Osteocyte (in vitro differentiated cells): ENCODE measurements around the gene AIDA. TPM values are rescaled to one million over a fixed set of nuclear protein-coding genes. Genes with fewer than 3 reads are reported as not detected.

Source experiments
- DNase-seq: peaks from one replicate; pipeline ENCODE4 v3.0.0; 2021; ENCODE audit warnings: mixed read lengths; ENCODE audit not compliant: unreplicated experiment; ENCODE audit errors: extremely low spot score
- H3K27ac Mint-ChIP-seq: one replicate; pipeline ENCODE4 v1.8.0; 2021; ENCODE audit warnings: mild to moderate bottlenecking, mixed read lengths; ENCODE audit not compliant: unreplicated experiment
- H3K27me3 Mint-ChIP-seq: one replicate; pipeline ENCODE4 v1.8.0; 2021; ENCODE audit warnings: mixed read lengths; ENCODE audit not compliant: unreplicated experiment
- H3K36me3 Mint-ChIP-seq: one replicate; pipeline ENCODE4 v1.8.0; 2021; ENCODE audit warnings: mixed read lengths; ENCODE audit not compliant: unreplicated experiment
- H3K4me1 Mint-ChIP-seq: one replicate; pipeline ENCODE4 v1.8.0; 2021; ENCODE audit warnings: mixed read lengths; ENCODE audit not compliant: unreplicated experiment
- H3K4me3 Mint-ChIP-seq: one replicate; pipeline ENCODE4 v1.8.0; 2021; ENCODE audit warnings: mild to moderate bottlenecking, moderate library complexity, mixed read lengths; ENCODE audit not compliant: unreplicated experiment
- H3K9me3 Mint-ChIP-seq: one replicate; pipeline ENCODE4 v1.8.0; 2021; ENCODE audit warnings: mixed read lengths; ENCODE audit not compliant: unreplicated experiment
- total RNA-seq: library from RNA; stranded (reverse); gene quantifications from 2 replicates; pipeline ENCODE4 v1.2.1, GENCODE V29; 2021
- TF ChIP-seq, protein P1 (sequence below): fragments of 200-600 bp; sonication (generic); IDR thresholded peaks from 2 replicates; pipeline ENCODE4 v1.5.0; 2021; ENCODE audit warnings: antibody characterized with exemption, mild to moderate bottlenecking, moderate library complexity

The AIDA gene
- total RNA-seq, 1 donor from 2014 or later, result 64.5 TPM

- Mint-ChIP-seq H3K36me3 (no peaks in the 10 kb centered on the region), H3K4me1 (no peaks in the 10 kb centered on the region), H3K9me3 (no peaks in the 10 kb centered on the region), H3K4me3 (no peak overlapping the region), H3K27ac (no peak overlapping the region), H3K27me3 (peaks cover 2% of the 10 kb centered on the region)
- TF ChIP-seq, protein P1, sequence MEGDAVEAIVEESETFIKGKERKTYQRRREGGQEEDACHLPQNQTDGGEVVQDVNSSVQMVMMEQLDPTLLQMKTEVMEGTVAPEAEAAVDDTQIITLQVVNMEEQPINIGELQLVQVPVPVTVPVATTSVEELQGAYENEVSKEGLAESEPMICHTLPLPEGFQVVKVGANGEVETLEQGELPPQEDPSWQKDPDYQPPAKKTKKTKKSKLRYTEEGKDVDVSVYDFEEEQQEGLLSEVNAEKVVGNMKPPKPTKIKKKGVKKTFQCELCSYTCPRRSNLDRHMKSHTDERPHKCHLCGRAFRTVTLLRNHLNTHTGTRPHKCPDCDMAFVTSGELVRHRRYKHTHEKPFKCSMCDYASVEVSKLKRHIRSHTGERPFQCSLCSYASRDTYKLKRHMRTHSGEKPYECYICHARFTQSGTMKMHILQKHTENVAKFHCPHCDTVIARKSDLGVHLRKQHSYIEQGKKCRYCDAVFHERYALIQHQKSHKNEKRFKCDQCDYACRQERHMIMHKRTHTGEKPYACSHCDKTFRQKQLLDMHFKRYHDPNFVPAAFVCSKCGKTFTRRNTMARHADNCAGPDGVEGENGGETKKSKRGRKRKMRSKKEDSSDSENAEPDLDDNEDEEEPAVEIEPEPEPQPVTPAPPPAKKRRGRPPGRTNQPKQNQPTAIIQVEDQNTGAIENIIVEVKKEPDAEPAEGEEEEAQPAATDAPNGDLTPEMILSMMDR, result no peak
- no peak for DNase-seq
Observed at GRCh38 chr1:222739929-222740328, 27.6 kb upstream of the AIDA start.

GRCh38 chr1:222739465-222739864 lies 27.2 kb upstream of the AIDA start:
- TF ChIP-seq, protein P1, result no peak
- no peak for DNase-seq
- peaks cover 2% of the 10 kb centered on the region for H3K36me3 Mint-ChIP-seq
- H3K4me1 Mint-ChIP-seq, result no peaks in the 10 kb centered on the region
- H3K4me3 Mint-ChIP-seq, result no peak overlapping the region
- H3K9me3 Mint-ChIP-seq, result no peaks in the 10 kb centered on the region
- no peak overlapping the region for H3K27ac Mint-ChIP-seq
- no peaks in the 10 kb centered on the region for H3K27me3 Mint-ChIP-seq

GRCh38 chr1:222736972-222737371 lies 24.7 kb upstream of the AIDA start, which contains the start of gene FAM177B:
FAM177B (plus strand) TSS chr1:222737202; CDS start chr1:222746546, 9,344 bp downstream.
- no peaks in the 10 kb centered on the region for H3K9me3 Mint-ChIP-seq
- no peak for DNase-seq

DNA sequence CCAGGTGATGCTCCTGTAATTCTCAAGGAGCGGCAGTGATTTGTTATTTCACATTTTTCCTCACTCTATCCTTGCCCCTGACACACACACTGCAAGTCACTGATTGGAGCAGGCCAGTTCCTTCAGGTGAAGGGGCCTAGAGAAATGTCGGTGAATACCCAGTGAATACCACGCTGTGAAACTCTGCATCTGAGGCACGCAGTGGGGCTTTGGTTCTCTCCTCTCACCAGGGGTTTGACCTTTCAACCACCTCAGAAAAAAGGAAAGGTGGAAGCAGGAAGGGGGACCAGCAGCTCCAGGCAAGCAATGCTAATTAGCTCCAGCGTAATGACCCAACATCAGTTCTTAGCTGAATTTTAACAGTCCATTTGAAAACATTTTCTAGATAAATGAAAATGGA lies 24.2 kb upstream of the AIDA start:
- no peaks in the 10 kb centered on the region for H3K4me1 Mint-ChIP-seq
- no peak overlapping the region for H3K27ac Mint-ChIP-seq
- no peak for DNase-seq
- H3K36me3 Mint-ChIP-seq, result peaks cover 21% of the 10 kb centered on the region
- H3K27me3 Mint-ChIP-seq, result no peaks in the 10 kb centered on the region
- TF ChIP-seq, protein P1, result no peak
- H3K4me3 Mint-ChIP-seq, result no peak overlapping the region
- no peaks in the 10 kb centered on the region for H3K9me3 Mint-ChIP-seq

More at GRCh38 chr1:222736972-222737371, 24.7 kb upstream of the AIDA start, which contains the start of gene FAM177B:
- Mint-ChIP-seq H3K27me3 (no peaks in the 10 kb centered on the region), H3K4me3 (no peak within 1 kb of the TSS), H3K36me3 (peaks cover 18% of the 10 kb centered on the region), H3K27ac (no peak within 1 kb of the TSS), H3K4me1 (no peaks in the 10 kb centered on the region)
- TF ChIP-seq, protein P1, result no peak

- TF ChIP-seq, protein P1, result no peak
- DNase-seq, result no peak
- H3K27me3 Mint-ChIP-seq, result no peaks in the 10 kb centered on the region
- H3K4me1 Mint-ChIP-seq, result no peaks in the 10 kb centered on the region
- H3K27ac Mint-ChIP-seq, result no peak overlapping the region
- no peak overlapping the region for H3K4me3 Mint-ChIP-seq
- no peaks in the 10 kb centered on the region for H3K9me3 Mint-ChIP-seq
- H3K36me3 Mint-ChIP-seq, result peaks cover 31% of the 10 kb centered on the region
Observed at GRCh38 chr1:222734740-222735139, 22.4 kb upstream of the AIDA start.
